H1 (cell line): ENCODE results near the gene CDKN2B. TPM values are rescaled to one million over a fixed set of nuclear protein-coding genes. Genes with fewer than 3 reads are reported as not detected.

Experiments
- CTCF ChIA-PET: fragments of 300-600 bp; sonication (Branson Sonifier 250); formaldehyde crosslinking; loops from one replicate; lab custom pipeline; 2021; ENCODE audit not compliant: partially characterized antibody; lab: Charles Lee
- POLR2A ChIA-PET: fragments of 300-600 bp; sonication (Branson Sonifier 250); formaldehyde crosslinking; loops from one replicate; lab custom pipeline; 2021; ENCODE audit warnings: inconsistent platforms; ENCODE audit not compliant: partially characterized antibody; lab: Charles Lee
- DNase-seq, 2 experiments: peaks; one replicate each; pipeline versions ENCODE4 v3.0.0 to v3.0.0-alpha.2; 2010 to 2022; ENCODE audit warnings: low spot score in 2 of 2, low read depth in 1 of 2, mixed read lengths in 1 of 2
- FAIRE-seq: peaks from 2 replicates; lab custom pipeline; 2011; peaks lifted over from hg19 to GRCh38; lab: Jason Lieb, UNC
- H2AFZ ChIP-seq: 2 replicates; pipeline ENCODE4 v1.8.1; 2012; ENCODE audit warnings: low read length, inconsistent platforms
- H2AK5ac ChIP-seq: 2 replicates; pipeline ENCODE4 v1.6.1; 2013; ENCODE audit warnings: low read depth, low read length
- H2BK120ac ChIP-seq: replicated peaks from 2 replicates; pipeline ENCODE3; 2013; ENCODE audit warnings: low read depth, low read length, inconsistent platforms
- H2BK12ac ChIP-seq: 2 replicates; pipeline ENCODE4 v1.6.1; 2013; ENCODE audit warnings: low read depth, low read length
- H2BK15ac ChIP-seq: 2 replicates; pipeline ENCODE4 v1.6.1; 2013; ENCODE audit warnings: low read length
- H2BK20ac ChIP-seq: 2 replicates; pipeline ENCODE4 v1.6.1; 2013; ENCODE audit warnings: low read length
- H2BK5ac ChIP-seq: 2 replicates; pipeline ENCODE4 v1.6.1; 2013; ENCODE audit warnings: low read depth, low read length
- H3K14ac ChIP-seq: 2 replicates; pipeline ENCODE4 v1.6.1; 2013; ENCODE audit warnings: inconsistent platforms; ENCODE audit not compliant: insufficient read length
- H3K18ac ChIP-seq: 2 replicates; pipeline ENCODE4 v1.6.1; 2013; ENCODE audit warnings: low read length; ENCODE audit errors: extremely low read depth
- H3K23ac ChIP-seq: 2 replicates; pipeline ENCODE4 v1.6.1; 2013; ENCODE audit warnings: inconsistent platforms; ENCODE audit not compliant: insufficient read length
- H3K23me2 ChIP-seq: 2 replicates; pipeline ENCODE4 v1.6.1; 2013; ENCODE audit warnings: low read depth, low read length
- H3K27ac ChIP-seq: 2 replicates; pipeline ENCODE4 v1.6.1; 2011; ENCODE audit warnings: low read depth, low read length, inconsistent platforms
- H3K27me3 ChIP-seq, 4 experiments: replicated peaks in 1 of 4; 1 replicate in 1 of 4; 2 replicates in 3 of 4; pipeline versions ENCODE4 v1.6.1 to v1.8.1; 2011 to 2013; ENCODE audit warnings: low read length in 3 of 4, mild to moderate bottlenecking in 3 of 4, inconsistent platforms in 2 of 4, mixed read lengths in 2 of 4, moderate library complexity in 1 of 4; ENCODE audit not compliant: control insufficient read depth in 3 of 4, insufficient read depth in 3 of 4; ENCODE audit errors: extremely low read depth in 1 of 4
- H3K36me3 ChIP-seq, 4 experiments: 2 replicates each; pipeline versions ENCODE4 v1.6.1 to v1.8.1; 2011 to 2013; ENCODE audit warnings: mild to moderate bottlenecking in 4 of 4, low read length in 3 of 4, moderate library complexity in 2 of 4, control low read depth in 1 of 4, inconsistent platforms in 1 of 4; ENCODE audit not compliant: insufficient read depth in 4 of 4, control insufficient read depth in 2 of 4
- H3K4ac ChIP-seq: replicated peaks from 2 replicates; pipeline ENCODE3; 2013; ENCODE audit warnings: low read length, low read depth, mixed read lengths, inconsistent platforms; ENCODE audit not compliant: insufficient read length
- H3K4me1 ChIP-seq, 4 experiments: replicated peaks in 1 of 4; 1 replicate in 1 of 4; 2 replicates in 3 of 4; pipeline versions ENCODE4 v1.6.1 to v1.8.1; 2011 to 2013; ENCODE audit warnings: low read length in 3 of 4, inconsistent platforms in 2 of 4, mixed read lengths in 1 of 4; ENCODE audit not compliant: insufficient read depth in 4 of 4, control insufficient read depth in 3 of 4
- H3K4me2 ChIP-seq, 2 experiments: 2 replicates each; pipeline versions ENCODE4 v1.6.1 to v1.8.1; 2011 to 2013; ENCODE audit warnings: low read depth in 2 of 2, low read length in 2 of 2, control low read depth in 1 of 2, inconsistent platforms in 1 of 2, mild to moderate bottlenecking in 1 of 2; ENCODE audit not compliant: insufficient read depth in 1 of 2
- H3K4me3 ChIP-seq, 4 experiments: fragments of 200-600, 300-600 bp in 1 of 4; sonication (generic), shearing (Covaris generic), sonication (Bioruptor Twin) in 1 of 4; 2 replicates each; pipeline versions ENCODE4 v1.5.1 to v1.8.1; 2011 to 2016; ENCODE audit warnings: low read length in 4 of 4, low read depth in 3 of 4, control low read depth in 2 of 4, inconsistent platforms in 2 of 4, mild to moderate bottlenecking in 2 of 4, mixed read lengths in 1 of 4, moderate library complexity in 1 of 4; ENCODE audit not compliant: insufficient read depth in 2 of 4; ENCODE audit errors: extremely low read depth in 1 of 4
- H3K56ac ChIP-seq: replicated peaks from 2 replicates; pipeline ENCODE3; 2013; ENCODE audit warnings: low read depth, mild to moderate bottlenecking, mixed read lengths, low read length, inconsistent platforms; ENCODE audit not compliant: insufficient read length
- H3K79me1 ChIP-seq: 2 replicates; pipeline ENCODE4 v1.6.1; 2013; ENCODE audit warnings: low read depth, low read length, control low read depth
- H3K79me2 ChIP-seq, 2 experiments: 2 replicates each; pipeline versions ENCODE4 v1.6.1 to v1.8.1; 2012 to 2013; ENCODE audit warnings: low read length in 2 of 2, mild to moderate bottlenecking in 2 of 2, inconsistent platforms in 1 of 2; ENCODE audit not compliant: insufficient read depth in 2 of 2, control insufficient read depth in 1 of 2
- H3K9ac ChIP-seq, 4 experiments: replicated peaks in 1 of 4; 1 replicate in 1 of 4; 2 replicates in 3 of 4; pipeline versions ENCODE4 v1.6.1 to v1.8.1; 2011 to 2013; ENCODE audit warnings: low read depth in 3 of 4, low read length in 3 of 4, control low read depth in 2 of 4, mild to moderate bottlenecking in 2 of 4, moderate library complexity in 2 of 4, inconsistent platforms in 1 of 4; ENCODE audit errors: extremely low read depth in 1 of 4
- H3K9me3 ChIP-seq, 2 experiments: 2 replicates each; pipeline versions ENCODE4 v1.6.1 to v1.8.1; 2012 to 2013; ENCODE audit warnings: mild to moderate bottlenecking in 2 of 2, moderate library complexity in 2 of 2, control low read depth in 1 of 2, inconsistent platforms in 1 of 2, low read depth in 1 of 2, low read length in 1 of 2, mixed read lengths in 1 of 2; ENCODE audit not compliant: insufficient read depth in 2 of 2
- H4K20me1 ChIP-seq, 2 experiments: replicated peaks in 1 of 2; 2 replicates each; pipeline versions ENCODE3 to v1.8.1; 2011 to 2013; ENCODE audit warnings: inconsistent platforms in 2 of 2, low read length in 2 of 2, mild to moderate bottlenecking in 1 of 2; ENCODE audit not compliant: insufficient read depth in 2 of 2, control insufficient read depth in 1 of 2
- H4K5ac ChIP-seq: 2 replicates; pipeline ENCODE4 v1.6.1; 2013; ENCODE audit warnings: low read length, low read depth, mixed read lengths, inconsistent platforms; ENCODE audit not compliant: insufficient read length
- H4K8ac ChIP-seq: 2 replicates; pipeline ENCODE4 v1.8.0; 2013; ENCODE audit warnings: mild to moderate bottlenecking, moderate library complexity, low read length, inconsistent platforms; ENCODE audit not compliant: insufficient read depth; ENCODE audit errors: extremely low read depth
- H4K91ac ChIP-seq: replicated peaks from 2 replicates; pipeline ENCODE3; 2013; ENCODE audit warnings: low read length, mixed read lengths, inconsistent platforms; ENCODE audit not compliant: insufficient read length
- ASH2L ChIP-seq: fragments of 200-600, 300-600 bp; sonication (generic); IDR thresholded peaks from one replicate; pipeline ENCODE4 v1.7.1; 2017; ENCODE audit warnings: low read length
- ATF2 ChIP-seq: IDR thresholded peaks from 2 replicates; pipeline ENCODE4 v1.6.1; 2012; ENCODE audit warnings: low read length, inconsistent platforms
- BCL11A ChIP-seq, 2 experiments: IDR thresholded peaks; one replicate each; pipeline ENCODE4 v1.6.1; 2011; ENCODE audit warnings: low read depth in 2 of 2, low read length in 2 of 2, mild to moderate bottlenecking in 2 of 2
- CBX8 ChIP-seq: fragments of 300-800, 300-1000 bp; sonication (generic); IDR thresholded peaks from 2 replicates; pipeline ENCODE4 v1.7.1; 2016; ENCODE audit warnings: low read depth, low read length, borderline replicate concordance
- CHD2 ChIP-seq: IDR thresholded peaks from 2 replicates; pipeline ENCODE4 v1.6.1; 2012; ENCODE audit warnings: low read length, improper control_type of control experiment
- CREB1 ChIP-seq: IDR thresholded peaks from 2 replicates; pipeline ENCODE4 v1.6.1; 2012; ENCODE audit warnings: inconsistent platforms
- FOSL1 ChIP-seq: IDR thresholded peaks from 2 replicates; pipeline ENCODE4 v1.6.1; 2011; ENCODE audit warnings: mild to moderate bottlenecking, low read depth, low read length, moderate library complexity; ENCODE audit not compliant: insufficient read depth
- KDM1A ChIP-seq: fragments of 200-600, 300-600 bp; sonication (generic); IDR thresholded peaks from 2 replicates; pipeline ENCODE4 v1.7.1; 2016; ENCODE audit warnings: mild to moderate bottlenecking, low read length, borderline replicate concordance
- NRF1 ChIP-seq: IDR thresholded peaks from 2 replicates; pipeline ENCODE4 v1.6.1; 2011; ENCODE audit warnings: mild to moderate bottlenecking, low read depth, low read length, improper control_type of control experiment
- POU5F1 ChIP-seq: IDR thresholded peaks from 2 replicates; pipeline ENCODE4 v1.6.1; 2011; ENCODE audit warnings: low read depth, mild to moderate bottlenecking, low read length, moderate library complexity
- SIRT6 ChIP-seq: IDR thresholded peaks from one replicate; pipeline ENCODE4 v1.7.1; 2012; ENCODE audit warnings: low read length, inconsistent platforms
- SP1 ChIP-seq: IDR thresholded peaks from 2 replicates; pipeline ENCODE4 v1.6.1; 2011; ENCODE audit warnings: low read depth, low read length
- TCF12 ChIP-seq: IDR thresholded peaks from 2 replicates; pipeline ENCODE4 v1.6.1; 2011; ENCODE audit warnings: low read depth, mild to moderate bottlenecking, low read length
- WGBS, 2 experiments: shearing (Covaris generic) in 1 of 2; methylation state at CpG; one replicate each; pipeline versions ENCODE4 v1.1.6 to v1.1.7; 2013 to 2015; ENCODE audit warnings: low lambda C conversion rate in 2 of 2, mixed read lengths in 2 of 2, inconsistent platforms in 1 of 2, low coverage in 1 of 2, missing lambda C conversion rate in 1 of 2; ENCODE audit not compliant: insufficient replicate concordance in 2 of 2, insufficient coverage in 1 of 2, insufficient read length in 1 of 2; ENCODE audit errors: extremely low coverage in 1 of 2, missing lambda C conversion rate in 1 of 2; 5-methylcytosine and 5-hydroxymethylcytosine counted together
- polyA plus RNA-seq, 7 experiments: library from polyadenylated mRNA; depleted of rRNA in 3 of 7; stranded (reverse) in 5 of 7; unstranded in 2 of 7; fragments of >200 nt in 5 of 7; fragments of 200-250 nt in 2 of 7; gene quantifications; 1 replicate in 5 of 7; 2 replicates in 1 of 7; 4 replicates in 1 of 7; pipeline versions ENCODE4 v1.2.1 to v1.2.3, GENCODE V29; 2011 to 2013; ENCODE audit warnings: missing spikeins in 2 of 7, mixed read lengths in 2 of 7
- total RNA-seq: library from RNA; stranded (reverse); fragmentation: NEBNext Ultra II Directional; extraction: Animal tissue kit (Norgen Biotek cat#: 25700); gene quantifications from 2 replicates; pipeline ENCODE4 v1.2.1, GENCODE V29; 2021

CDKN2B gene
- total and polyA plus RNA-seq, 2 of the 8 experiments (the other 6 are each of a cell fraction or from before 2014, with no cell fraction given), result 0.20 to 0.88 TPM

- H3K79me1 ChIP-seq, result no peaks in the 10 kb centered on the region
- no peak overlapping the region for H2BK120ac ChIP-seq
- H3K79me2 ChIP-seq, result no peaks in the 10 kb centered on the region
- H3K4me2 ChIP-seq, result peak overlapping the region; percentile 44 to 64
- H2BK5ac ChIP-seq, result no peak overlapping the region
- peak overlapping the region in 1 of 4 experiments; percentile 24; a peak in 2 of 8 replicates for H3K4me3 ChIP-seq
- FAIRE-seq (no peak), DNase-seq (no peak)
- H3K4me1 ChIP-seq, result peaks cover 7 to 25% (median 14%) of the 10 kb centered on the region in 4 experiments
- no peak overlapping the region for H3K14ac ChIP-seq
- 0 out of 4 replicates have a peak, but pooled peaks cover 0 to 3% of the 10 kb centered on the region in 2 experiments for H3K9me3 ChIP-seq
- ChIA-PET POLR2A (no interaction called here), CTCF (interaction anchor here (3.3 to 7.4 kb wide), 2 partner anchors 17 to 40 kb away, joined by 9 to 57 read pairs; partner anchors contain the start of gene CDKN2B)
- no peak overlapping the region for H3K4ac ChIP-seq
- no peak overlapping the region for H3K23ac ChIP-seq
- no peak overlapping the region for H2AK5ac ChIP-seq
- no peak overlapping the region for H2BK15ac ChIP-seq
- H3K23me2 ChIP-seq, result no peaks in the 10 kb centered on the region; the same call in 1 of the 2 replicates
- no peak overlapping the region for H4K8ac ChIP-seq
- H3K36me3 ChIP-seq, result peaks cover 0 to 8% (median 0%) of the 10 kb centered on the region in 4 experiments; a peak in 2 of 8 replicates
- H2BK12ac ChIP-seq, result no peak overlapping the region
- no peak overlapping the region for H2AFZ ChIP-seq
- peaks cover 14 to 34% of the 10 kb centered on the region in 2 experiments for H4K20me1 ChIP-seq
- H4K91ac ChIP-seq, result no peak overlapping the region
- H2BK20ac ChIP-seq, result no peak overlapping the region
- no peak overlapping the region for H3K27ac ChIP-seq
- no peak overlapping the region for H4K5ac ChIP-seq
- no peak overlapping the region for H3K56ac ChIP-seq
- no peak overlapping the region for H3K18ac ChIP-seq
- peaks cover 74 to 96% (median 83%) of the 10 kb centered on the region in 4 experiments for H3K27me3 ChIP-seq
- H3K9ac ChIP-seq, result no peak overlapping the region
- 10% methylated on average over 19 of the region's 19 CpGs; no CpG with 5 or more reads in 1 of the 2 experiments for WGBS, 2 experiments
- TF ChIP-seq SP1, result no peak
- no peak for TF ChIP-seq CREB1
- no peak for TF ChIP-seq SIRT6
- no peak for TF ChIP-seq CBX8
- TF ChIP-seq POU5F1, result no peak
- TF ChIP-seq NRF1, result no peak
- TF ChIP-seq KDM1A, result no peak
- no peak for TF ChIP-seq ASH2L
- no peak for TF ChIP-seq TCF12
- TF ChIP-seq BCL11A (IDR thresholded peaks at IDR 0.05; ENCODE audit: low read depth in 2 of 2, low read length in 2 of 2), result no peak
- TF ChIP-seq ATF2, result no peak
- TF ChIP-seq FOSL1, result no peak
- peak; percentile 64 for TF ChIP-seq CHD2
These were observed 41.9 kb downstream of the CDKN2B start for GRCh38 chr9:21967169-21967568.
